GM06990 (cell line): ENCODE measurements around the gene GRK3.

Source experiments
- DNase-seq: peaks from one replicate; pipeline ENCODE4 v3.0.0-alpha.2; 2011; ENCODE audit not compliant: insufficient read length; ENCODE audit errors: extremely low read depth
- H3K27me3 ChIP-seq: replicated peaks from 2 replicates; pipeline ENCODE4 v1.6.0; 2011; ENCODE audit warnings: low read length; ENCODE audit not compliant: control insufficient read depth, insufficient read depth
- H3K36me3 ChIP-seq: 2 replicates; pipeline ENCODE4 v1.5.1; 2011; ENCODE audit warnings: low read length; ENCODE audit not compliant: control insufficient read depth, insufficient read depth
- H3K4me3 ChIP-seq: replicated peaks from 2 replicates; pipeline ENCODE4 v1.5.1; 2011; ENCODE audit warnings: low read depth, mild to moderate bottlenecking, control low read depth, low read length
- TF ChIP-seq, protein P1 (sequence below): IDR thresholded peaks from 2 replicates; pipeline ENCODE4 v1.5.1; 2011; ENCODE audit warnings: low read length, control low read depth, mild to moderate bottlenecking, inconsistent platforms; ENCODE audit not compliant: insufficient read depth, poor library complexity, severe bottlenecking

Gene GRK3

DNA sequence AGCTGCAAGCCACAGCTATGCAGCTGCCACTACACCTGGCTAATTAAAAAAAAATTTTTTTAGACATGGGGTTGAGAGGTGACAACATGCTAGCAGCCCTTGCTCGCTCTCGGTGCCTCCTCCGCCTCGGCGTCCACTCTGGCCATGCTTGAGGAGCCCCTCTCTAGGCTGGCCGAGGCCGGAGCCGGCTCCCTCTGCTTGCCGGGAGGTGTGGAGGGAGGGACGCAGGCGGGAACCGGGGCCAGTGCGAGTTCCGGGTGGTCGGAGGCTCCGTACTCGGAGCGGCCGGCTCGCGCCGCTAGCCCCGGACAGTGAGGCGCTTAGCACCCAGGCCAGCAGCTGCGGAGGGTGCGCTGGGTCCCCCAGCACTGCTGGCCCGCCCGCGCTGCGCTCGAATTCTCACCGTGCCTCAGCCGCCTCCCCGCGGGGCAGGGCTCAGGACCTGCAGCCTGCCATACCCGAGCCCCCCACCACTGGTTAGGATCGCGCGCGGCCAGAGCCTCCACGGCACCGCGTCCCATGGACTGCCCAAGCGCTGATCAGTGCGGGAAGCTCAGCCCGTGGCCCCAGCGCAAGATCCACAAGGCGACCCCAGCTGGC is 188.2 kb downstream of the GRK3 start:
- no peak for DNase-seq
- Histone ChIP-seq H3K36me3 (no peaks in the 10 kb centered on the region), H3K27me3 (no peaks in the 10 kb centered on the region), H3K4me3 (no peak overlapping the region)
- TF ChIP-seq, protein P1, sequence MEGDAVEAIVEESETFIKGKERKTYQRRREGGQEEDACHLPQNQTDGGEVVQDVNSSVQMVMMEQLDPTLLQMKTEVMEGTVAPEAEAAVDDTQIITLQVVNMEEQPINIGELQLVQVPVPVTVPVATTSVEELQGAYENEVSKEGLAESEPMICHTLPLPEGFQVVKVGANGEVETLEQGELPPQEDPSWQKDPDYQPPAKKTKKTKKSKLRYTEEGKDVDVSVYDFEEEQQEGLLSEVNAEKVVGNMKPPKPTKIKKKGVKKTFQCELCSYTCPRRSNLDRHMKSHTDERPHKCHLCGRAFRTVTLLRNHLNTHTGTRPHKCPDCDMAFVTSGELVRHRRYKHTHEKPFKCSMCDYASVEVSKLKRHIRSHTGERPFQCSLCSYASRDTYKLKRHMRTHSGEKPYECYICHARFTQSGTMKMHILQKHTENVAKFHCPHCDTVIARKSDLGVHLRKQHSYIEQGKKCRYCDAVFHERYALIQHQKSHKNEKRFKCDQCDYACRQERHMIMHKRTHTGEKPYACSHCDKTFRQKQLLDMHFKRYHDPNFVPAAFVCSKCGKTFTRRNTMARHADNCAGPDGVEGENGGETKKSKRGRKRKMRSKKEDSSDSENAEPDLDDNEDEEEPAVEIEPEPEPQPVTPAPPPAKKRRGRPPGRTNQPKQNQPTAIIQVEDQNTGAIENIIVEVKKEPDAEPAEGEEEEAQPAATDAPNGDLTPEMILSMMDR = no peak

DNA sequence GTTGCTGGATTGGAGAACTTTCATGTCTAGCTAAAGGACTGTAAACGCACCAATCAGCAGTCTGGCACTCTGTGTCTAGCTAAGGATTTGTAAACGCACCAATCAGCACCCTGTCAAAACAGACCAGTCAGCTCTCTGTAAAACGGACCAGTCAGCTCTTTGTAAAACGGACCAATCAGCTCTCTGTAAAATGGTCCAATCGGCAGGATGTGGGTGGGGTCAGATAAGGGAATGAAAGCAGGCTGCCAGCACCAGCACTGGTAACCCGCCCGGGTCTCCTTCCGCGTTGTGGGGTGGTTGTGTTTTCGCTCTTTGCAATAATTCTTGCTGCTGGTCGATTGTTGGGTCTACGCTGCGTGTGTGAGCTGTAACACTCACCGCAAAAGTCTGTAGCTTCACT is 188.8 kb downstream of the GRK3 start:
- TF ChIP-seq, protein P1 = no peak
- H3K36me3 ChIP-seq = no peaks in the 10 kb centered on the region
- H3K27me3 ChIP-seq = no peaks in the 10 kb centered on the region
- DNase-seq = no peak
- H3K4me3 ChIP-seq = no peak overlapping the region

DNA sequence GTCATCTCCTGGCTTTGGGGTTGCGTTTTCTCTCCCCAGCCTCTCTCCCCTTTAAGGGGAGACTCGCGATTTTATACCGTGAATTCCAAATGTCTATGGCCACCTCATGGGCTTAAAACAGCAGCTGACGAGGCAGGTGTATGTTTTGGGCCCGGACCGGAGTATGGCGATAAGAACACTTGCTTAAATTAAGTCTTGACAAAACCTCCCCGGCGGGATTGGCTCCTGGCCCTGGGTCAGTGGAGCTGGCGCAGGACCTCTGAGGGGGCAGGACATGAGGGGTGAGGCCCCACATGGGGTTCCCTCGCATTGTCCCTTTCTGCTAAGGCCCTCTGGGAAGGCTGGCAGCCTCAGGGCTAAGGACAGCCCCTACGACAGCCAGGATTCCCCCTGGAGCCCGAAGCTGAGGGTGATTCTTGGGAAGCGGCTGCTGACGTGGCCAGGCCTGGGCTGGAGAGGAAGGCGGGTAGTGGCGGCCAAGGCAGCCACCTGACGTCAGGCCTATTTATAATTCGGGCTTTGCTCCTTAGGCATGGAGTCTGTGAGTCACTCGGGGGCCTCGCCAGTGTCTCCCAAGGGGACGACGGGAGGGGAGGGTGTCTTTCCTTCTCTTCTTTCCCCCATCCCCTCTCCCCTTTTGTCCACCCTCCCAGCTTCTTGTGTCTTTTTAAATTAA is 190.2 kb downstream of the GRK3 start:
- no peaks in the 10 kb centered on the region for H3K27me3 ChIP-seq
- TF ChIP-seq, protein P1 = no peak

DNA sequence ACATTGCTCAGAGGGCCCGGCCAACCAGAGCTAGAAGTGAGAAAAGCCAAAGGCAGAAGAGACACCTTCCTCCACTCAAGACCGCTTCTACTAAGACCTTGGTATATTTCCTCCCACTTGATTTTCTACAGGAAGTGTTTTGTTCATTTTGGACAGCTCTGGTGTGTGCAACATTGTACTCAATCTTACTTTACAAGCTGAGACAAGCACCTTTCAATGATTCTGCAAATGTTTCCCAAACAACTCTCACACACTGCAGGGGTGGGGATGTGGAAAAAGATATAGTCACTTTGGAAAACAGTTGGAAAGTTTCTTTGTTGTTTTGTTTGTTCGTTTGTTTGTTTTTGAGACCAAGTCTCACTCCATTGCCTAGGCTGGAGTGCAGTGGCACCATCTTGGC is 193.2 kb downstream of the GRK3 start:
- no peak overlapping the region for H3K4me3 ChIP-seq
- TF ChIP-seq, protein P1 = no peak
- no peaks in the 10 kb centered on the region for H3K27me3 ChIP-seq
- no peak for DNase-seq
- H3K36me3 ChIP-seq = no peaks in the 10 kb centered on the region

More for the DNA sequence above, 190.2 kb downstream of the GRK3 start:
- no peak overlapping the region for H3K4me3 ChIP-seq
- no peak for DNase-seq
- no peaks in the 10 kb centered on the region for H3K36me3 ChIP-seq

DNA sequence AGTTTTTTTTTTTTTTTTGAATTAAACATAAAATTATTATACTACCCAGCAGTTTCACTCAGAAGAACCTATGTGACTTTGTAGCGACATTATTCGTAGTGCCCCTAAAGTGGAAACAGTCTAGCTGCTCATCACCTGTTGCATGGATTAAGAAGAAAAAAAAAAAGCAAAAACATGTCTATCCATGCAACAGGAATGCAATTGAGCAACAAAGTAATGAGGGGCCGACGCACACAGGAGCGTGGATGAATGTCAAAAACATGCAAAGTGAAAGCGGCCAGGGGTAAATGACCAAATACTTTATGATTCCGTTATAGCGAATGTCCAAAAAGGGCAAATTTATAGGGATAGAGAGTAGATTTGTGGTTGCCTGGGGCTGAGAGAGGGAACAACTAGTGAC is 193.8 kb downstream of the GRK3 start:
- TF ChIP-seq, protein P1 = no peak
- DNase-seq = no peak
- no peaks in the 10 kb centered on the region for H3K27me3 ChIP-seq
- H3K4me3 ChIP-seq = no peak overlapping the region
- H3K36me3 ChIP-seq = no peaks in the 10 kb centered on the region
